Measurements from ENCODE around the gene PRR22. TPM values are rescaled to one million over a fixed set of nuclear protein-coding genes. Genes with fewer than 3 reads are reported as not detected.

PRR22 gene
- total RNA-seq: 1 to 10 TPM; 2.3 TPM

DNA sequence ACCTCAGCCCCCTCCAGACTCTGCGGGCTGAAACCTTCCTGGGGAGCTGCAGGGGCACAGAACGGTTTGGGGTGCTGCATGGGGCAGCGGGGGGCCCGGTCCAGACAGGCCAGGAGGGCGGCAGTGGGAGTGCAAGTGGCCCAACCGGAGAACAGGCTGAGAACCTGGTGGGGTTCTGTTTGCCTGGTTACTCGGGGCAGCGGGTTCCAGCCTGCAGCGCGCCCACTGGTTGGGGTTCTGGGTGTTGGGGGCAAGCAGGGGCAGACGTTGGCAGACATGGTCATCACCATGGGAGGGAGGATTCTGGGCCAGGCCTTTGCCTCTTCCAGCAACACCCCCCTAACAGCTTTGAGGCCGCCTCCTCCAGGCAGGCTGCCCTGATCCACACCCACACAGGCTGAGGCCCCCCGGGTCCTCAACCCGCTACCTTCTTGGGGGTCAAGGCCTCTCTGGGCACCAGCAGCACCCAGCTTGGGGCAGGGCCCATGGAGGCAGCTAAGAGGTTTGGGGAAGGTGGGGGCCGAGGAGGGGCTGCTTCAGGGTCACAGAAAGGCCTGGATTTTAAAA is at the start of gene PRR22:
TSS of gene PRR22 (minus strand) at position 166 of the 567 bp plus-strand sequence. CDS start at position 80, 86 bp downstream.
- Histone ChIP-seq H3K4me1 (no peaks in the 10 kb centered on the region), H3K4me3 (no peak within 1 kb of the TSS), H3K27me3 (no peaks in the 10 kb centered on the region), H3K27ac (no peak within 1 kb of the TSS), H3K36me3 (replicated peaks in 1 of 2; ENCODE audit: insufficient read depth in 1 of 2, low read depth in 2 of 2) (peaks cover 24 to 27% of the 10 kb centered on the region in 2 donors), H3K9me3 (no peaks in the 10 kb centered on the region)
- DNase-seq (no peak), ATAC-seq (no peak)
- intact Hi-C loops (cut with DNase I): no loop called here
- WGBS, 2 donors: 81 to 86% methylated on average over 4 to 15 of the region's 15 CpGs
- no peak for TF ChIP-seq POLR2A (IDR thresholded peaks at IDR 0.05)
- TF ChIP-seq, protein P1, sequence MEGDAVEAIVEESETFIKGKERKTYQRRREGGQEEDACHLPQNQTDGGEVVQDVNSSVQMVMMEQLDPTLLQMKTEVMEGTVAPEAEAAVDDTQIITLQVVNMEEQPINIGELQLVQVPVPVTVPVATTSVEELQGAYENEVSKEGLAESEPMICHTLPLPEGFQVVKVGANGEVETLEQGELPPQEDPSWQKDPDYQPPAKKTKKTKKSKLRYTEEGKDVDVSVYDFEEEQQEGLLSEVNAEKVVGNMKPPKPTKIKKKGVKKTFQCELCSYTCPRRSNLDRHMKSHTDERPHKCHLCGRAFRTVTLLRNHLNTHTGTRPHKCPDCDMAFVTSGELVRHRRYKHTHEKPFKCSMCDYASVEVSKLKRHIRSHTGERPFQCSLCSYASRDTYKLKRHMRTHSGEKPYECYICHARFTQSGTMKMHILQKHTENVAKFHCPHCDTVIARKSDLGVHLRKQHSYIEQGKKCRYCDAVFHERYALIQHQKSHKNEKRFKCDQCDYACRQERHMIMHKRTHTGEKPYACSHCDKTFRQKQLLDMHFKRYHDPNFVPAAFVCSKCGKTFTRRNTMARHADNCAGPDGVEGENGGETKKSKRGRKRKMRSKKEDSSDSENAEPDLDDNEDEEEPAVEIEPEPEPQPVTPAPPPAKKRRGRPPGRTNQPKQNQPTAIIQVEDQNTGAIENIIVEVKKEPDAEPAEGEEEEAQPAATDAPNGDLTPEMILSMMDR (IDR thresholded peaks at IDR 0.05): no peak

- ATAC-seq (no peak), DNase-seq (no peak)
- Histone ChIP-seq H3K36me3 (replicated peaks in 1 of 2; ENCODE audit: insufficient read depth in 1 of 2, low read depth in 2 of 2) (no peaks in the 10 kb centered on the region), H3K9me3 (no peaks in the 10 kb centered on the region), H3K27me3 (no peaks in the 10 kb centered on the region), H3K4me3 (no peak overlapping the region), H3K4me1 (peaks cover 15% of the 10 kb centered on the region), H3K27ac (no peak overlapping the region)
- WGBS, 2 donors: 74 to 86% methylated on average over 6 of the region's 6 CpGs
- no peak for TF ChIP-seq POLR2A (IDR thresholded peaks at IDR 0.05)
- TF ChIP-seq, protein P1 (IDR thresholded peaks at IDR 0.05): no peak
- intact Hi-C loops (cut with DNase I): no loop called here
Observed at GRCh38 chr19:5832527-5833216, 48.1 kb upstream of the PRR22 start.

DNA sequence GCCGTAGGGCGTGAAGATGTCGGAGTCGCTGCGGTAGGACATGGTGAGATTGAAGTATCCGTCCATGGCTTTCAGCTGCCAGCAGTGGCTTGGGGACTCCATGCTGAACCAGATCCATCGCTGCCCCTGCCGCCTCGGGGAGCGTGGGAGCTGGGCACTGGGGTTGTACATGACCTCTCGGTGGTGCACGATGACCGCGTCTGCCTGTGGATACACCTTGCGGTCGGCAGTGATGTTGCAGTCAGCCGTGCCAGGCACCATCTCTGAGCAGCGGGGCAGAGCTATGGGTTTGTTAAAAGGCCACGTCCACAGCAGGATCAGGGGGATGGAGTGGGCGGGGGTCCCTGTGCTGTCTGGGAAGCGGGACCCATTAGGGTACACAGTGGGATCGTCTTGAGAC is 47.5 kb upstream of the PRR22 start:
- intact Hi-C loops (cut with DNase I): no loop called here
- no peak overlapping the region for H3K4me3 ChIP-seq
- TF ChIP-seq, protein P1 (IDR thresholded peaks at IDR 0.05): no peak
- TF ChIP-seq POLR2A (IDR thresholded peaks at IDR 0.05): no peak

DNA sequence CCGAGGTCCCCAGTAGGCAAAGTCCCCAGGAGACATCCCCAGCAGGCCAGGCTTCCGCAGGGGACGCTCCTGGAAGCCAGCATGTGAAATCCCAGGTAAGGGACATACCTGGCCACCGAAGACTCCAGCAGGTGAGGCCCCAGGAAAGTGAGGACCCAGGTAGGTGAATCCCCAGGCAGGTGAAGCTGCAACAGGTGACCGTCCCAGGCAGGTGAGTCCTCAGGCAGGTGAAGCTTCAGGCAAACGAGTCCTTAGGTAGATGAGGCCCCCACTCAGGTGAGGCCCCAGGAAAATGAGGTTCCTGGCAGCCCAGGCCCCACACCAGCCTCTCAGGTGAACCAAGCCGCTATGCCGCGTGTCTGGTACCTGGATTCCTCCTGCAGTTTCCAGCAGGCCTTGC is 46.6 kb upstream of the PRR22 start:
- Histone ChIP-seq H3K4me1 (peaks cover 29% of the 10 kb centered on the region), H3K9me3 (no peaks in the 10 kb centered on the region), H3K36me3 (replicated peaks in 1 of 2; ENCODE audit: insufficient read depth in 1 of 2, low read depth in 2 of 2) (no peaks in the 10 kb centered on the region), H3K4me3 (no peak overlapping the region), H3K27me3 (no peaks in the 10 kb centered on the region), H3K27ac (no peak overlapping the region)
- ATAC-seq (no peak), DNase-seq (no peak)
- intact Hi-C loops (cut with DNase I): no loop called here
- 64% methylated on average over 9 of the region's 9 CpGs; no CpG with 5 or more reads in 1 of the 2 donors for WGBS, 2 donors
- TF ChIP-seq, protein P1 (IDR thresholded peaks at IDR 0.05): no peak
- TF ChIP-seq POLR2A (IDR thresholded peaks at IDR 0.05): no peak

More for the DNA sequence above, 47.5 kb upstream of the PRR22 start:
- Histone ChIP-seq H3K36me3 (replicated peaks in 1 of 2; ENCODE audit: insufficient read depth in 1 of 2, low read depth in 2 of 2) (no peaks in the 10 kb centered on the region), H3K9me3 (no peaks in the 10 kb centered on the region), H3K4me1 (peaks cover 20% of the 10 kb centered on the region), H3K27me3 (no peaks in the 10 kb centered on the region), H3K27ac (no peak overlapping the region)
- WGBS, 2 donors: 70 to 86% methylated on average over 2 to 22 of the region's 22 CpGs
- DNase-seq: no peak
- ATAC-seq: no peak
